Neural cell (in vitro differentiated cells): ENCODE results near the gene CCDC15. TPM values are rescaled to one million over a fixed set of nuclear protein-coding genes. Genes with fewer than 3 reads are reported as not detected.

Experiments
- H2AFZ ChIP-seq: fragments of 200-600, 300-800 bp; sonication (generic), shearing (Covaris generic); 2 replicates; pipeline ENCODE4 v1.6.0; 2014; ENCODE audit warnings: low read depth, mild to moderate bottlenecking, antibody characterized with exemption, low read length, moderate library complexity
- H3F3A ChIP-seq: fragments of 200-600 bp; shearing (Covaris generic); 2 replicates; pipeline ENCODE4 v1.6.1; 2016; ENCODE audit warnings: mild to moderate bottlenecking, moderate library complexity, mixed read lengths, antibody characterized with exemption, low read length; ENCODE audit not compliant: insufficient read depth, poor library complexity, severe bottlenecking
- H3K27ac ChIP-seq: fragments of 200-600, 300-800 bp; sonication (generic), shearing (Covaris generic); 2 replicates; pipeline ENCODE4 v1.5.1; 2014; ENCODE audit warnings: mild to moderate bottlenecking, low read length, moderate library complexity
- H3K27me3 ChIP-seq: fragments of 300-800, 200-600 bp; sonication (generic), shearing (Covaris generic); 2 replicates; pipeline ENCODE4 v1.6.0; 2014; ENCODE audit warnings: mild to moderate bottlenecking, low read depth, low read length, moderate library complexity; ENCODE audit not compliant: insufficient read depth
- H3K36me3 ChIP-seq: fragments of 300-800, 200-600 bp; sonication (generic), shearing (Covaris generic); 2 replicates; pipeline ENCODE4 v1.5.1; 2014; ENCODE audit warnings: mild to moderate bottlenecking, antibody characterized with exemption, low read length, moderate library complexity; ENCODE audit not compliant: insufficient read depth
- H3K4me2 ChIP-seq: fragments of 300-800, 200-600 bp; sonication (generic), shearing (Covaris generic); 2 replicates; pipeline ENCODE4 v1.6.0; 2014; ENCODE audit warnings: mild to moderate bottlenecking, low read length
- H3K4me3 ChIP-seq: fragments of 300-800, 200-600 bp; sonication (generic), shearing (Covaris generic); 2 replicates; pipeline ENCODE4 v1.5.1; 2014; ENCODE audit warnings: mild to moderate bottlenecking, low read length, moderate library complexity
- H3K79me2 ChIP-seq: fragments of 200-600 bp; shearing (Covaris generic); replicated peaks from 2 replicates; pipeline ENCODE4 v1.6.0; 2014; ENCODE audit warnings: mild to moderate bottlenecking, low read length, moderate library complexity; ENCODE audit not compliant: insufficient read depth
- H3K9ac ChIP-seq: fragments of 300-800, 200-600 bp; sonication (generic), shearing (Covaris generic); 2 replicates; pipeline ENCODE4 v1.6.1; 2016; ENCODE audit warnings: mild to moderate bottlenecking, low read length, mixed read lengths
- H3K9me2 ChIP-seq: fragments of 200-600 bp; shearing (Covaris generic); 2 replicates; pipeline ENCODE4 v1.6.1; 2016; ENCODE audit warnings: mild to moderate bottlenecking, low read length, mixed read lengths; ENCODE audit not compliant: insufficient read depth
- H3K9me3 ChIP-seq: fragments of 200-600, 300-800 bp; sonication (generic), shearing (Covaris generic); 2 replicates; pipeline ENCODE4 v1.6.1; 2016; ENCODE audit warnings: mild to moderate bottlenecking, mixed run types, low read length, moderate library complexity, mixed read lengths
- H4K20me1 ChIP-seq: fragments of 200-600 bp; shearing (Covaris generic); 2 replicates; pipeline ENCODE4 v1.6.1; 2016; ENCODE audit warnings: mild to moderate bottlenecking, mixed run types; ENCODE audit not compliant: insufficient read depth
- EZH2 ChIP-seq: fragments of 200-600, 300-800 bp; shearing (Covaris generic), sonication (generic); IDR thresholded peaks from 2 replicates; pipeline ENCODE4 v1.6.1; 2014; ENCODE audit warnings: antibody characterized with exemption, low read length, borderline replicate concordance, mild to moderate bottlenecking; ENCODE audit not compliant: insufficient read depth, poor library complexity, severe bottlenecking
- MXI1 ChIP-seq: fragments of 450-650 bp; conservative IDR thresholded peaks from 2 replicates; pipeline ENCODE4 v1.6.1; 2014; ENCODE audit warnings: antibody characterized with exemption, mild to moderate bottlenecking; ENCODE audit not compliant: poor library complexity, severe bottlenecking
- POLR2AphosphoS5 ChIP-seq: IDR thresholded peaks from 2 replicates; pipeline ENCODE4 v1.6.1; 2012
- RAD21 ChIP-seq: fragments of 450-650 bp; conservative IDR thresholded peaks from 2 replicates; pipeline ENCODE4 v1.6.1; 2014; ENCODE audit warnings: antibody characterized with exemption, mild to moderate bottlenecking, moderate library complexity
- SMC3 ChIP-seq: fragments of 450-650 bp; conservative IDR thresholded peaks from 2 replicates; pipeline ENCODE4 v1.6.1; 2014; ENCODE audit warnings: antibody characterized with exemption, mild to moderate bottlenecking, moderate library complexity; ENCODE audit not compliant: poor library complexity
- TAF1 ChIP-seq: IDR thresholded peaks from 2 replicates; pipeline ENCODE4 v1.6.1; 2012; ENCODE audit warnings: low read depth
- polyA plus RNA-seq: library from polyadenylated mRNA; depleted of rRNA; stranded (reverse); fragments of >200 nt; gene quantifications from 2 replicates; pipeline ENCODE4 v1.2.3, GENCODE V29; 2014
- TF ChIP-seq, protein P1 (sequence below): IDR thresholded peaks from 2 replicates; pipeline ENCODE4 v1.6.1; 2012; ENCODE audit warnings: borderline replicate concordance
- TF ChIP-seq, protein P2 (sequence below): fragments of 450-650 bp; IDR thresholded peaks from 2 replicates; pipeline ENCODE4 v1.5.1; 2014; ENCODE audit warnings: antibody characterized with exemption, mild to moderate bottlenecking, moderate library complexity; ENCODE audit not compliant: poor library complexity, severe bottlenecking

CCDC15 gene
- polyA plus RNA-seq, 1 donor from 2014 or later, result 2.5 TPM

DNA sequence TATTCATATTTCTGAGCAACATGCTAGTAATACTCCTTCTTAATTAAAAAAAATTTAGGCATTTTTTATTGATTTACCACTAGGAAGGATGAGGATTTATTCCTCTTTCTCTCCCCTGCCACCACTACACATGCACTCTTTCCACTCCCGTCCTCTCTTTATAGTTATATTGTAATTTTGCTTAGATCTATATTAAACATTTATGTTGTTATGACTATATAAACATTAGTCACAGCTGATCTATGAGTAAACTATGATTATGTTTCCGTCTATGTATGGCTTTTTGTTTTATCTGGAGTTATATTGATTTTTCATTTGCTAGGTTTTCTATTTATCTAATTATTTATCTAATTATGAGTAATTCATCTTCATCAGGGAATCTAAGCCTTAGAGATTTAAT is 17.8 kb downstream of the CCDC15 start:
- Histone ChIP-seq H3K4me3 (no peak overlapping the region), H3K9me2 (no peaks in the 10 kb centered on the region), H4K20me1 (no peaks in the 10 kb centered on the region), H3K9me3 (no peaks in the 10 kb centered on the region), H3K27ac (no peak overlapping the region), H3K79me2 (no peaks in the 10 kb centered on the region), H3K27me3 (no peaks in the 10 kb centered on the region), H3K4me2 (no peak overlapping the region), H3F3A (no peaks in the 10 kb centered on the region), H3K9ac (no peak overlapping the region), H3K36me3 (no peaks in the 10 kb centered on the region), H2AFZ (no peak overlapping the region)
- TF ChIP-seq, protein P1, sequence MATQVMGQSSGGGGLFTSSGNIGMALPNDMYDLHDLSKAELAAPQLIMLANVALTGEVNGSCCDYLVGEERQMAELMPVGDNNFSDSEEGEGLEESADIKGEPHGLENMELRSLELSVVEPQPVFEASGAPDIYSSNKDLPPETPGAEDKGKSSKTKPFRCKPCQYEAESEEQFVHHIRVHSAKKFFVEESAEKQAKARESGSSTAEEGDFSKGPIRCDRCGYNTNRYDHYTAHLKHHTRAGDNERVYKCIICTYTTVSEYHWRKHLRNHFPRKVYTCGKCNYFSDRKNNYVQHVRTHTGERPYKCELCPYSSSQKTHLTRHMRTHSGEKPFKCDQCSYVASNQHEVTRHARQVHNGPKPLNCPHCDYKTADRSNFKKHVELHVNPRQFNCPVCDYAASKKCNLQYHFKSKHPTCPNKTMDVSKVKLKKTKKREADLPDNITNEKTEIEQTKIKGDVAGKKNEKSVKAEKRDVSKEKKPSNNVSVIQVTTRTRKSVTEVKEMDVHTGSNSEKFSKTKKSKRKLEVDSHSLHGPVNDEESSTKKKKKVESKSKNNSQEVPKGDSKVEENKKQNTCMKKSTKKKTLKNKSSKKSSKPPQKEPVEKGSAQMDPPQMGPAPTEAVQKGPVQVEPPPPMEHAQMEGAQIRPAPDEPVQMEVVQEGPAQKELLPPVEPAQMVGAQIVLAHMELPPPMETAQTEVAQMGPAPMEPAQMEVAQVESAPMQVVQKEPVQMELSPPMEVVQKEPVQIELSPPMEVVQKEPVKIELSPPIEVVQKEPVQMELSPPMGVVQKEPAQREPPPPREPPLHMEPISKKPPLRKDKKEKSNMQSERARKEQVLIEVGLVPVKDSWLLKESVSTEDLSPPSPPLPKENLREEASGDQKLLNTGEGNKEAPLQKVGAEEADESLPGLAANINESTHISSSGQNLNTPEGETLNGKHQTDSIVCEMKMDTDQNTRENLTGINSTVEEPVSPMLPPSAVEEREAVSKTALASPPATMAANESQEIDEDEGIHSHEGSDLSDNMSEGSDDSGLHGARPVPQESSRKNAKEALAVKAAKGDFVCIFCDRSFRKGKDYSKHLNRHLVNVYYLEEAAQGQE, result no peak
- TF ChIP-seq RAD21, result no peak
- TF ChIP-seq TAF1, result no peak
- TF ChIP-seq SMC3, result no peak
- TF ChIP-seq, protein P2, sequence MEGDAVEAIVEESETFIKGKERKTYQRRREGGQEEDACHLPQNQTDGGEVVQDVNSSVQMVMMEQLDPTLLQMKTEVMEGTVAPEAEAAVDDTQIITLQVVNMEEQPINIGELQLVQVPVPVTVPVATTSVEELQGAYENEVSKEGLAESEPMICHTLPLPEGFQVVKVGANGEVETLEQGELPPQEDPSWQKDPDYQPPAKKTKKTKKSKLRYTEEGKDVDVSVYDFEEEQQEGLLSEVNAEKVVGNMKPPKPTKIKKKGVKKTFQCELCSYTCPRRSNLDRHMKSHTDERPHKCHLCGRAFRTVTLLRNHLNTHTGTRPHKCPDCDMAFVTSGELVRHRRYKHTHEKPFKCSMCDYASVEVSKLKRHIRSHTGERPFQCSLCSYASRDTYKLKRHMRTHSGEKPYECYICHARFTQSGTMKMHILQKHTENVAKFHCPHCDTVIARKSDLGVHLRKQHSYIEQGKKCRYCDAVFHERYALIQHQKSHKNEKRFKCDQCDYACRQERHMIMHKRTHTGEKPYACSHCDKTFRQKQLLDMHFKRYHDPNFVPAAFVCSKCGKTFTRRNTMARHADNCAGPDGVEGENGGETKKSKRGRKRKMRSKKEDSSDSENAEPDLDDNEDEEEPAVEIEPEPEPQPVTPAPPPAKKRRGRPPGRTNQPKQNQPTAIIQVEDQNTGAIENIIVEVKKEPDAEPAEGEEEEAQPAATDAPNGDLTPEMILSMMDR, result no peak

DNA sequence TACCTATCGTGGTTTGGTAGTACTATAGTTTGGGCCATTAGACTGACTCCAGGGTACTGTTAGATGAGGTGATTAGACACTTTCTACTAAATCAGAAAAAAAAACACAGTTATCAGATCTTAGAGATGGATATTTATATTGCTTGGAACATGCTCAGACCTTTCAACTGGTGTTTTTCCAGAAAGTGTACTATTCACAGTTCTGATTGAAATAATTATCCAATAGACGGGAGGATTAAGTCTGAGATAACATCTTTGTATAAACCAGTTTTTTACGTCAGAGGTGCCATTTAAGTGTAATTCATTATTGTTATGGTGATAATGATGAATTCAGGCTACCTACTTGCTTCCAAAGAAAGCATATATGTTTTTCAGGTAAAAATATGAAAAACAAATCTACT is 22.5 kb downstream of the CCDC15 start:
- Histone ChIP-seq H4K20me1 (no peaks in the 10 kb centered on the region), H3K4me2 (no peak overlapping the region), H3K79me2 (no peaks in the 10 kb centered on the region), H2AFZ (no peak overlapping the region), H3K9me2 (no peaks in the 10 kb centered on the region), H3K27ac (no peak overlapping the region), H3F3A (no peaks in the 10 kb centered on the region), H3K9me3 (no peaks in the 10 kb centered on the region), H3K9ac (no peak overlapping the region), H3K4me3 (no peak overlapping the region), H3K36me3 (no peaks in the 10 kb centered on the region), H3K27me3 (no peaks in the 10 kb centered on the region)
- TF ChIP-seq EZH2 (no peak), TAF1 (no peak)

DNA sequence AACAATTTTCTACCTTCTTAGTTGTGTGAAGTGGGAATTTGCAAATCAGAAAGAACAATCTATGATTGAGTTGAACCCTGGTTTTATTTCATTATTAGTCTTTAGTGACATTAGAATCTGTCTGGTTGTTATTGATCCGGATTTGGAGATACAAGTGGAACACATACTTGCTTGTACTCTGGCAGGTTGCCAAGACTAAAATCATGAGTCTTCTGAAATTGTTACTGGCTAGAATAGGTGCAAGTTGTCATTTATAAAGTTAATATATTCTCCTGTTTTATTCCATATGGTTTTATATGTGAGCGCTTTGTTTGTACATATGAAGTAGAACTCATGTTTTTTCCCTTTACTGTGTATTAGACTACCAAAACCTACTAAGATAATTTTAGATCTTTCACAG is 23.0 kb downstream of the CCDC15 start:
- Histone ChIP-seq H2AFZ (no peak overlapping the region), H3K36me3 (no peaks in the 10 kb centered on the region), H3K4me2 (no peak overlapping the region), H3K27ac (no peak overlapping the region), H3K79me2 (no peaks in the 10 kb centered on the region), H3K4me3 (no peak overlapping the region), H3K9me3 (no peaks in the 10 kb centered on the region), H4K20me1 (no peaks in the 10 kb centered on the region), H3F3A (no peaks in the 10 kb centered on the region), H3K9ac (no peak overlapping the region), H3K9me2 (no peaks in the 10 kb centered on the region), H3K27me3 (no peaks in the 10 kb centered on the region)
- TF ChIP-seq MXI1, result no peak
- no peak for TF ChIP-seq SMC3
- TF ChIP-seq, protein P2, result no peak
- no peak for TF ChIP-seq TAF1
- TF ChIP-seq POLR2AphosphoS5, result no peak
